IgD-negative memory B cell (primary cell): ENCODE measurements around the gene CIDEA. TPM values are rescaled to one million over a fixed set of nuclear protein-coding genes. Genes with fewer than 3 reads are reported as not detected.
A peak's percentile ranks its signal among the peaks of the same experiment; 100 is the strongest.
"Not testable (repeated sequence)": the region's sequence is repeated elsewhere in the genome, so short reads cannot be mapped to it uniquely, and the experiment has no call there.

Source experiments
- H3K27ac Mint-ChIP-seq, 3 donors: one replicate each; pipeline ENCODE4 v1.8.0; 2020 to 2022; ENCODE audit warnings: mild to moderate bottlenecking in 3 of 3, mixed read lengths in 3 of 3, moderate library complexity in 1 of 3
- H3K27me3 Mint-ChIP-seq: one replicate; pipeline ENCODE4 v1.8.0; 2021; ENCODE audit warnings: mixed read lengths
- H3K36me3 Mint-ChIP-seq: one replicate; pipeline ENCODE4 v1.8.0; 2020; ENCODE audit warnings: mild to moderate bottlenecking, mixed read lengths
- H3K4me1 Mint-ChIP-seq, 3 donors: one replicate each; pipeline ENCODE4 v1.8.0; 2020 to 2022; ENCODE audit warnings: mixed read lengths in 3 of 3, mild to moderate bottlenecking in 1 of 3
- H3K4me3 Mint-ChIP-seq, 4 donors: one replicate each; pipeline ENCODE4 v1.8.0; 2020 to 2022; ENCODE audit warnings: mild to moderate bottlenecking in 4 of 4, mixed read lengths in 4 of 4, moderate library complexity in 3 of 4
- H3K9me3 Mint-ChIP-seq, 3 donors: one replicate each; pipeline ENCODE4 v1.8.0; 2020 to 2021; ENCODE audit warnings: mixed read lengths in 3 of 3, mild to moderate bottlenecking in 1 of 3
- polyA plus RNA-seq: library from polyadenylated mRNA; unstranded; fragments of 300-500 nt; fragmentation: Illumina TruSeq; gene quantifications from one replicate; pipeline ENCODE4 v1.2.3, GENCODE V29; 2021

CIDEA gene
- not detected for polyA plus RNA-seq

GRCh38 chr18:12254136-12254819, at the start of gene CIDEA:
TSS of gene CIDEA (plus strand) at chr18:12254361. CDS start at chr18:12254384, 23 bp downstream.
- peak within 1 kb of the TSS in 1 of 3 donors; percentile 64 for H3K27ac Mint-ChIP-seq
- H3K4me1 Mint-ChIP-seq = no peaks in the 10 kb centered on the region
- no peaks in the 10 kb centered on the region for H3K9me3 Mint-ChIP-seq
- H3K4me3 Mint-ChIP-seq = no peak within 1 kb of the TSS
- peaks cover 49% of the 10 kb centered on the region for H3K27me3 Mint-ChIP-seq
- no peaks in the 10 kb centered on the region for H3K36me3 Mint-ChIP-seq

- not testable (repeated sequence) for H3K4me1 Mint-ChIP-seq, H3K27me3 Mint-ChIP-seq, H3K9me3 Mint-ChIP-seq, H3K36me3 Mint-ChIP-seq, H3K27ac Mint-ChIP-seq, H3K4me3 Mint-ChIP-seq
Measured at GRCh38 chr18:12208296-12209153, 45.6 kb upstream of the CIDEA start.

GRCh38 chr18:12212308-12212707, 41.9 kb upstream of the CIDEA start:
- H3K27ac Mint-ChIP-seq, H3K4me1 Mint-ChIP-seq, H3K4me3 Mint-ChIP-seq, H3K27me3 Mint-ChIP-seq, H3K36me3 Mint-ChIP-seq, H3K9me3 Mint-ChIP-seq: not testable (repeated sequence)

- not testable (repeated sequence) for H3K4me3 Mint-ChIP-seq, H3K36me3 Mint-ChIP-seq, H3K4me1 Mint-ChIP-seq, H3K27ac Mint-ChIP-seq, H3K9me3 Mint-ChIP-seq, H3K27me3 Mint-ChIP-seq
Measured at GRCh38 chr18:12214296-12215005, 39.7 kb upstream of the CIDEA start.

GRCh38 chr18:12216471-12216870, 37.7 kb upstream of the CIDEA start:
- H3K4me1 Mint-ChIP-seq, H3K4me3 Mint-ChIP-seq, H3K9me3 Mint-ChIP-seq, H3K36me3 Mint-ChIP-seq, H3K27ac Mint-ChIP-seq, H3K27me3 Mint-ChIP-seq: not testable (repeated sequence)

GRCh38 chr18:12218603-12219002, 35.6 kb upstream of the CIDEA start:
- not testable (repeated sequence) for H3K27me3 Mint-ChIP-seq, H3K9me3 Mint-ChIP-seq, H3K27ac Mint-ChIP-seq, H3K36me3 Mint-ChIP-seq, H3K4me1 Mint-ChIP-seq, H3K4me3 Mint-ChIP-seq

GRCh38 chr18:12222041-12222440, 32.1 kb upstream of the CIDEA start:
- not testable (repeated sequence) for H3K4me3 Mint-ChIP-seq, H3K27ac Mint-ChIP-seq, H3K27me3 Mint-ChIP-seq, H3K4me1 Mint-ChIP-seq, H3K9me3 Mint-ChIP-seq, H3K36me3 Mint-ChIP-seq

- H3K9me3 Mint-ChIP-seq, H3K27me3 Mint-ChIP-seq, H3K27ac Mint-ChIP-seq, H3K4me3 Mint-ChIP-seq, H3K36me3 Mint-ChIP-seq, H3K4me1 Mint-ChIP-seq: not testable (repeated sequence)
Measured at GRCh38 chr18:12223326-12223725, 30.8 kb upstream of the CIDEA start.

GRCh38 chr18:12226807-12227206, 27.4 kb upstream of the CIDEA start:
- not testable (repeated sequence) for H3K27ac Mint-ChIP-seq, H3K4me3 Mint-ChIP-seq, H3K4me1 Mint-ChIP-seq, H3K36me3 Mint-ChIP-seq, H3K27me3 Mint-ChIP-seq, H3K9me3 Mint-ChIP-seq

- not testable (repeated sequence) for H3K4me1 Mint-ChIP-seq, H3K27ac Mint-ChIP-seq
Measured at GRCh38 chr18:12227399-12228186, 26.6 kb upstream of the CIDEA start.

GRCh38 chr18:12228308-12228707, 25.9 kb upstream of the CIDEA start:
- H3K4me3 Mint-ChIP-seq, H3K9me3 Mint-ChIP-seq, H3K27me3 Mint-ChIP-seq, H3K36me3 Mint-ChIP-seq, H3K4me1 Mint-ChIP-seq, H3K27ac Mint-ChIP-seq: not testable (repeated sequence)

More at GRCh38 chr18:12227399-12228186, 26.6 kb upstream of the CIDEA start:
- H3K27me3 Mint-ChIP-seq, H3K4me3 Mint-ChIP-seq, H3K9me3 Mint-ChIP-seq, H3K36me3 Mint-ChIP-seq: not testable (repeated sequence)

GRCh38 chr18:12230561-12230960, 23.6 kb upstream of the CIDEA start:
- H3K27ac Mint-ChIP-seq, H3K9me3 Mint-ChIP-seq, H3K4me1 Mint-ChIP-seq, H3K27me3 Mint-ChIP-seq, H3K4me3 Mint-ChIP-seq, H3K36me3 Mint-ChIP-seq: not testable (repeated sequence)

- H3K4me1 Mint-ChIP-seq = no peaks in the 10 kb centered on the region
- no peak overlapping the region for H3K4me3 Mint-ChIP-seq
- no peaks in the 10 kb centered on the region for H3K36me3 Mint-ChIP-seq
Measured at GRCh38 chr18:12231040-12231882, 22.9 kb upstream of the CIDEA start.

GRCh38 chr18:12231986-12232385, 22.2 kb upstream of the CIDEA start:
- Mint-ChIP-seq H3K9me3 (no peaks in the 10 kb centered on the region), H3K4me1 (peaks cover 0 to 1% (median 0%) of the 10 kb centered on the region in 3 donors), H3K27ac (no peak overlapping the region), H3K27me3 (peaks cover 3% of the 10 kb centered on the region), H3K4me3 (no peak overlapping the region), H3K36me3 (no peaks in the 10 kb centered on the region)

More at GRCh38 chr18:12231040-12231882, 22.9 kb upstream of the CIDEA start:
- H3K27ac Mint-ChIP-seq = no peak overlapping the region
- no peaks in the 10 kb centered on the region for H3K9me3 Mint-ChIP-seq
- H3K27me3 Mint-ChIP-seq = peaks cover 3% of the 10 kb centered on the region
